ENCODE results near the gene LTN1.

DNA sequence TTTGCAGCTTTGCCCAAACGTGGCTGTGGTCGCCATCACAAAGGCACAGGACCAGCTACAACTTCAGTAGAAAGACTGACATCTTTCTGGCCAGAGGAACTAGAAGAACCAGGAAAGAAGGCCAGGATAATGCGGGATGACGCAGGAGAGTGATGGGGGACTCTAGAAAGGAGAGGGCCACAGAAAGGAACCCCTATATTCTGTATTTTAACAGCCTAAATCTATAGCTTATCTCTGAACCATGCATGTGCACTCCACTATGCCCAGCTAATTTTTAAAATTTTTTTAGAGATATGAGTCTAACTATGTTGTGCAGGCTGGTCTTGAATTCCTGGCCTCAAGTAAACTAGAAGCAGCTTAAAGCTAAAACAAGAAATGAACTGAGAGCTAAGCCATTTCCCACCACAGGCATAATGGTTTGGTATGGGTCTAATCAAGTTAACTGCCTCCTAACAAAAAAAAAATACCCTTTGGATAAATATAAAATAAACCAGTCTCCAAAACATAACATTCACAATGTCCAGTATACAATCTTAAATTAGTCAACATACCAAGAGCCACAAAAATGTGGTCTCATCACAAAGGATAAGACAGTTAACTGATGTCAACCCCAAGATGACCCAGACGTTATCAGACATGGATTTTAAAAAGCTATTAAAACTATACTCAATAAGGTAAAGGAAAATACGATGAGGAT is 18.0 kb downstream of the LTN1 start:
- TF ChIP-seq, protein P1, sequence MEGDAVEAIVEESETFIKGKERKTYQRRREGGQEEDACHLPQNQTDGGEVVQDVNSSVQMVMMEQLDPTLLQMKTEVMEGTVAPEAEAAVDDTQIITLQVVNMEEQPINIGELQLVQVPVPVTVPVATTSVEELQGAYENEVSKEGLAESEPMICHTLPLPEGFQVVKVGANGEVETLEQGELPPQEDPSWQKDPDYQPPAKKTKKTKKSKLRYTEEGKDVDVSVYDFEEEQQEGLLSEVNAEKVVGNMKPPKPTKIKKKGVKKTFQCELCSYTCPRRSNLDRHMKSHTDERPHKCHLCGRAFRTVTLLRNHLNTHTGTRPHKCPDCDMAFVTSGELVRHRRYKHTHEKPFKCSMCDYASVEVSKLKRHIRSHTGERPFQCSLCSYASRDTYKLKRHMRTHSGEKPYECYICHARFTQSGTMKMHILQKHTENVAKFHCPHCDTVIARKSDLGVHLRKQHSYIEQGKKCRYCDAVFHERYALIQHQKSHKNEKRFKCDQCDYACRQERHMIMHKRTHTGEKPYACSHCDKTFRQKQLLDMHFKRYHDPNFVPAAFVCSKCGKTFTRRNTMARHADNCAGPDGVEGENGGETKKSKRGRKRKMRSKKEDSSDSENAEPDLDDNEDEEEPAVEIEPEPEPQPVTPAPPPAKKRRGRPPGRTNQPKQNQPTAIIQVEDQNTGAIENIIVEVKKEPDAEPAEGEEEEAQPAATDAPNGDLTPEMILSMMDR (IDR thresholded peaks at IDR 0.05): no peak
- no peak for TF ChIP-seq POLR2A (IDR thresholded peaks at IDR 0.05)

Measured in lower leg skin (tissue), 3 donors.